GM18526 (cell line): ENCODE measurements around the gene CXCR3.

ENCODE experiments used
- POLR2A ChIP-seq: IDR thresholded peaks from 3 replicates; pipeline ENCODE4 v1.6.1; 2011; ENCODE audit not compliant: insufficient read length; ENCODE audit errors: extremely low read depth

The CXCR3 gene

GRCh38 chrX:71579990-71580380 lies 38.3 kb downstream of the CXCR3 start:
- no peak for TF ChIP-seq POLR2A

DNA sequence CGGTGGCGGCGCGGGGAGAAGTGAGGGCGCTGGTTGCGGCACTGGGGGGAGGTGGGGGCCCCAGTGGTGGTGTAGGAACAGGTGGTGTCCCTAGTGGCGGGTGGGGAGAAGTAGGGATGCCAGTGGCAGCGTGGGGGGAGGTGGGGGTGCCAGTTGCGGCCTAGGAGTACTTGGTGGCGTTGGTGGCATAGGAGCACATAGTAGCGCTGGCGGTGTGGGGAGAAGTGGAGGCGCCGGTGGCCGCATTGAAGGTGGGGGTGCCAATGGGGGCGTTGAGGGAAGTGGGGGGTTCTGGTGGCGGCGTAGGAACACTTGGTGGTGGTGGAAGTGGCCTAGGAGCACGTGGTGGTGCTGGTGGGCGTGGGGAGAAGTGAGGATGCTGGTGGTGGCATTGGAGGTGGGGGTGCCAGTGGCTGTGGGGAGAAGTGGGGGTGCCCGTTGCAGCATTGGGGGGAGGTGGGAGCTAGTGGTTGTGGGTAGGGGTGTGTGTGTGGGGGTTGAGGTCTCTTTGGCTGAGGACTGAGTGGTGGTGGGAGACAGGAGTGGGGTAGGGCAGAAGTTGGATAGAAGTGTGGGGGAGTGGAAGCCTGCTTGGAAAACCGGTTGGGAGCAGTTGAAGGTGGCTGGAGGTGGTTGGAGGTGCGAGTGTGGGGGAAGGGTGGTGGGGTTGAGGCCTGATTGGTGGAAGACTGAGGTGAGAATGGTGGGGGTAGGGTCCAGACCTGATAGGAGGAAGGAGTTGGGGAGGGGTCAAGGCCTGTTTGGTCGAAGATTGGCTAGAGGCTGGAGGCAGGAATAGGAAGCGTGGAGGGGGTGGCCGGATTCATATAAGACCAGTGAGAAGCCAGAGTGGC lies 38.9 kb downstream of the CXCR3 start:
- no peak for TF ChIP-seq POLR2A

- TF ChIP-seq POLR2A: peak; percentile 10
These were observed 39.8 kb downstream of the CXCR3 start, which contains the start of gene GCNA for GRCh38 chrX:71578253-71579135. GCNA (plus strand) TSS chrX:71578437; CDS start chrX:71580822, 2,385 bp downstream.

DNA sequence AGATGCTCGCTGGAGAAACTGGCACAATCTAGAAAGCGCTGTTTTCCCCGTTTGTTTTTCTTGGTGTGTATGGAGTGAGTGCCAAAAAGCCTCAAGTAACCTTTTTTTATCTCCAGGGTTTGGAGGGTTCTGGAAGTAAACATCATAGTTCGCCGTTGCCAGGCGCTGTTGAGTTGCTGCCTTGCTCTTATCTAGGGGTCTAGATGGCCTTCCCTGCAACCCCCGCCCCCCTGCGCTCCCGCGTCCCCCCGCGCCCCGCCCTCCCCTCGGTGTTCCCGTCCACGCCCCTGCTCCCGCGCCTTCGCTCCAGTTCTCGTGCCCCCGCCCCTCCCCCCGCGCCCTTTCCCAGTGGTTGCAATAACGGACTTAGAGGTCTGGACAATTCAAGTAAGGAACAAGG lies 40.6 kb downstream of the CXCR3 start:
- TF ChIP-seq POLR2A: no peak

DNA sequence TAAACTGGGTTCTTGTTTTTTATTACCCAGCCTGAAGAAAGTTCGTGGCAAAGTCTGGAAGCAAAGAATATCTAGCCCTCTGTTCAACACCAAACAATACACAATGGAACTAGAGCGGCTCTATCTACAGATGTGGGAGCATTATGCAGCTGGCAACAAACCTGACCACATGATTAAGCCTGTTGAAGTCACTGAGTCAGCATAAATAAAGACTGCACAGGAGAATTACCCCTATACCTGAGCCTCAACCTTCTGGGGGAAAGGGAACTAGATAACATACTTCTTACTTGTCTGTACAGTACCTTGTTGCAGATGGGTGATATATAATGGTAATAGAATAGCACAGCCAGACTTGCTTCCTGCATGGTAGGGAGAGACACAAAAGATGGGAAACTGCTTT lies 44.7 kb downstream of the CXCR3 start:
- TF ChIP-seq POLR2A: no peak
